Measurements from ENCODE around the gene MYOC.
A peak's percentile ranks its signal among the peaks of the same experiment; 100 is the strongest.
"Not testable (repeated sequence)": the region's sequence is repeated elsewhere in the genome, so short reads cannot be mapped to it uniquely, and the experiment has no call there.

MYOC gene

GRCh38 chr1:171661076-171661650, 8.7 kb upstream of the MYOC start:
- no peak overlapping the region for H3K4me3 ChIP-seq (ENCODE audit: low read length)
- no peak for DNase-seq (ENCODE audit: low read depth)
- no peak for TF ChIP-seq CTCF (conservative IDR thresholded peaks at IDR 0.05; ENCODE audit: low read depth, low read length)

GRCh38 chr1:171656206-171656605, 3.7 kb upstream of the MYOC start:
- H3K4me3 ChIP-seq (ENCODE audit: low read length); DNase-seq (ENCODE audit: low read depth): not testable (repeated sequence)

GRCh38 chr1:171655746-171656116, 3.2 kb upstream of the MYOC start:
- DNase-seq (ENCODE audit: low read depth): no peak
- no peak overlapping the region for H3K4me3 ChIP-seq (ENCODE audit: low read length)
- no peak for TF ChIP-seq CTCF (conservative IDR thresholded peaks at IDR 0.05; ENCODE audit: low read depth, low read length)

GRCh38 chr1:171654942-171655745, 2.7 kb upstream of the MYOC start:
- no peak for DNase-seq (ENCODE audit: low read depth)
- TF ChIP-seq CTCF (conservative IDR thresholded peaks at IDR 0.05; ENCODE audit: low read depth, low read length): peak; percentile 72
- no peak overlapping the region for H3K4me3 ChIP-seq (ENCODE audit: low read length)

- DNase-seq (ENCODE audit: low read depth): peak; percentile 68
- TF ChIP-seq CTCF (conservative IDR thresholded peaks at IDR 0.05; ENCODE audit: low read depth, low read length): no peak
- H3K4me3 ChIP-seq (ENCODE audit: low read length): peak overlapping the region; percentile 26
These were observed 1.9 kb upstream of the MYOC start for GRCh38 chr1:171654201-171654941.

- DNase-seq (ENCODE audit: low read depth): no peak
- H3K4me3 ChIP-seq (ENCODE audit: low read length): peak overlapping the region; percentile 26
- TF ChIP-seq CTCF (conservative IDR thresholded peaks at IDR 0.05; ENCODE audit: low read depth, low read length): no peak
These were observed 1.3 kb upstream of the MYOC start for GRCh38 chr1:171653796-171654195.

GRCh38 chr1:171646249-171646560, 6.3 kb downstream of the MYOC start:
- no peak for DNase-seq (ENCODE audit: low read depth)
- no peak overlapping the region for H3K4me3 ChIP-seq (ENCODE audit: low read length)
- no peak for TF ChIP-seq CTCF (conservative IDR thresholded peaks at IDR 0.05; ENCODE audit: low read depth, low read length)

Data from retinal pigment epithelial cell (primary cell).